Neural cell (in vitro differentiated cells): Measurements from ENCODE around the gene ASIC4.

Source experiments
- CTCF ChIP-seq: fragments of 450-650 bp; IDR thresholded peaks from 2 replicates; pipeline ENCODE4 v1.5.1; 2014; ENCODE audit warnings: antibody characterized with exemption, mild to moderate bottlenecking, moderate library complexity; ENCODE audit not compliant: poor library complexity, severe bottlenecking
- EP300 ChIP-seq: fragments of 450-650 bp; conservative IDR thresholded peaks from 2 replicates; pipeline ENCODE4 v1.6.1; 2014; ENCODE audit warnings: antibody characterized with exemption, mild to moderate bottlenecking, moderate library complexity; ENCODE audit not compliant: poor library complexity, severe bottlenecking
- EZH2 ChIP-seq: fragments of 200-600, 300-800 bp; shearing (Covaris generic), sonication (generic); IDR thresholded peaks from 2 replicates; pipeline ENCODE4 v1.6.1; 2014; ENCODE audit warnings: antibody characterized with exemption, low read length, borderline replicate concordance, mild to moderate bottlenecking; ENCODE audit not compliant: insufficient read depth, poor library complexity, severe bottlenecking
- POLR2AphosphoS5 ChIP-seq: IDR thresholded peaks from 2 replicates; pipeline ENCODE4 v1.6.1; 2012
- REST ChIP-seq: IDR thresholded peaks from 2 replicates; pipeline ENCODE4 v1.6.1; 2012; ENCODE audit warnings: borderline replicate concordance

- TF ChIP-seq CTCF, result no peak
- no peak for TF ChIP-seq REST
- TF ChIP-seq EP300, result no peak
- TF ChIP-seq EZH2, result no peak
- no peak for TF ChIP-seq POLR2AphosphoS5
Measured at GRCh38 chr2:219545943-219546352, 31.7 kb downstream of the ASIC4 start.
